GM10248 (cell line): Measurements from ENCODE around the gene ZFAND3.
A peak's percentile ranks its signal among the peaks of the same experiment; 100 is the strongest.

ENCODE experiments used
- CTCF ChIA-PET: fragments of 300-600 bp; sonication (Branson Sonifier 250); formaldehyde crosslinking; extraction: SDS; loops from one replicate; lab custom pipeline; 2021; ENCODE audit warnings: antibody characterized with exemption; lab: Yijun Ruan, JAX
- POLR2A ChIA-PET: fragments of 350-650 bp; sonication (Branson Sonifier 250); formaldehyde crosslinking; extraction: SDS; loops from one replicate; lab custom pipeline; 2020; ENCODE audit warnings: antibody characterized with exemption; lab: Yijun Ruan, JAX
- DNase-seq: peaks from one replicate; pipeline ENCODE4 v3.0.0; 2012; ENCODE audit errors: extremely low spot score
- CTCF ChIP-seq: IDR thresholded peaks from 2 replicates; pipeline ENCODE4 v1.5.1; 2012; ENCODE audit warnings: mild to moderate bottlenecking, low read depth; ENCODE audit errors: extremely low read depth, missing control alignments, control extremely low read depth

ZFAND3 gene

GRCh38 chr6:37928217-37928616 is 108.7 kb downstream of the ZFAND3 start:
- POLR2A ChIA-PET, result no interaction called here
- TF ChIP-seq CTCF, result no peak
- CTCF ChIA-PET, result interaction anchor here (1.2 kb wide), 1 partner anchor 14 kb away, joined by 4 read pairs; no protein-coding TSS in a partner anchor
- DNase-seq, result no peak

GRCh38 chr6:37930288-37930971 is 110.9 kb downstream of the ZFAND3 start:
- ChIA-PET CTCF (interaction anchor here (0.9 to 1.3 kb wide), 4 partner anchors 12 to 92 kb away, joined by 3 read pairs; no protein-coding TSS in a partner anchor), POLR2A (no interaction called here)
- no peak for DNase-seq
- no peak for TF ChIP-seq CTCF

GRCh38 chr6:37931066-37931465 is 111.5 kb downstream of the ZFAND3 start:
- DNase-seq, result no peak
- CTCF ChIA-PET, result interaction anchor here (0.8 to 1.3 kb wide), 4 partner anchors 14 to 92 kb away, joined by 3 read pairs; no protein-coding TSS in a partner anchor
- TF ChIP-seq CTCF, result no peak
- POLR2A ChIA-PET, result interaction anchor here (0.6 kb wide), 1 partner anchor 67 kb away, joined by 3 read pairs; no protein-coding TSS in a partner anchor

- DNase-seq, result no peak
- POLR2A ChIA-PET, result no interaction called here
- CTCF ChIA-PET, result interaction anchor here (0.7 to 1.0 kb wide), 2 partner anchors 21 to 674 kb away, joined by 3 read pairs; no protein-coding TSS in a partner anchor
- no peak for TF ChIP-seq CTCF
These were observed 114.7 kb downstream of the ZFAND3 start for GRCh38 chr6:37934276-37934675.

- POLR2A ChIA-PET, result no interaction called here
- TF ChIP-seq CTCF, result no peak
- DNase-seq, result no peak
- CTCF ChIA-PET, result interaction anchor here (1.2 to 1.6 kb wide), 3 partner anchors 10 to 48 kb away, joined by 3 to 7 read pairs (median 4); no protein-coding TSS in a partner anchor
These were observed 116.6 kb downstream of the ZFAND3 start for GRCh38 chr6:37936150-37936549.

- peak; percentile 22 for DNase-seq
- ChIA-PET POLR2A (no interaction called here), CTCF (interaction anchor here (1.2 to 1.6 kb wide), 2 partner anchors 10 to 45 kb away, joined by 4 to 7 read pairs; no protein-coding TSS in a partner anchor)
- no peak for TF ChIP-seq CTCF
These were observed 117.4 kb downstream of the ZFAND3 start for GRCh38 chr6:37936906-37937305.
